Fibroblast of lung (primary cell): ENCODE data around the gene KCNG1. TPM values are rescaled to one million over a fixed set of nuclear protein-coding genes. Genes with fewer than 3 reads are reported as not detected.
A peak's percentile ranks its signal among the peaks of the same experiment; 100 is the strongest.

ENCODE experiments used
- DNase-seq, 2 donors: peaks; one replicate each; pipeline versions ENCODE4 v3.0.0 to v3.0.0-alpha.2; 2010; ENCODE audit warnings: low read depth in 2 of 2
- H2AFZ ChIP-seq: 2 replicates; pipeline ENCODE4 v1.5.1; 2012; ENCODE audit warnings: low read length, control low read depth, inconsistent platforms
- H3K27ac ChIP-seq: 2 replicates; pipeline ENCODE4 v1.5.1; 2011; ENCODE audit warnings: low read length, control low read depth; ENCODE audit not compliant: insufficient read depth
- H3K27me3 ChIP-seq: 2 replicates; pipeline ENCODE4 v1.5.1; 2011; ENCODE audit warnings: mild to moderate bottlenecking, low read length; ENCODE audit not compliant: control insufficient read depth, insufficient read depth
- H3K36me3 ChIP-seq: 2 replicates; pipeline ENCODE4 v1.5.1; 2011; ENCODE audit warnings: low read length; ENCODE audit not compliant: control insufficient read depth, insufficient read depth
- H3K4me1 ChIP-seq: 2 replicates; pipeline ENCODE4 v1.5.1; 2011; ENCODE audit warnings: low read length; ENCODE audit not compliant: control insufficient read depth, insufficient read depth; ENCODE audit errors: extremely low read depth
- H3K4me2 ChIP-seq: 2 replicates; pipeline ENCODE4 v1.5.1; 2011; ENCODE audit warnings: low read length, control low read depth; ENCODE audit not compliant: insufficient read depth; ENCODE audit errors: extremely low read depth
- H3K4me3 ChIP-seq, 4 experiments: fragments of 200-600 bp in 1 of 4; sonication (generic) in 1 of 4; replicated peaks in 1 of 4; 2 replicates each; pipeline ENCODE4 v1.5.1; 2011 to 2016; ENCODE audit warnings: low read length in 4 of 4, low read depth in 3 of 4, mild to moderate bottlenecking in 3 of 4, control low read depth in 2 of 4, inconsistent platforms in 1 of 4, mixed read lengths in 1 of 4; ENCODE audit not compliant: insufficient read depth in 1 of 4; ENCODE audit errors: control extremely low read depth in 1 of 4
- H3K79me2 ChIP-seq: 2 replicates; pipeline ENCODE4 v1.5.1; 2012; ENCODE audit warnings: mild to moderate bottlenecking, low read length, inconsistent platforms; ENCODE audit not compliant: control insufficient read depth, insufficient read depth
- H3K9ac ChIP-seq: 2 replicates; pipeline ENCODE4 v1.5.1; 2011; ENCODE audit warnings: mild to moderate bottlenecking, low read length, control low read depth; ENCODE audit not compliant: insufficient read depth
- H3K9me3 ChIP-seq: 2 replicates; pipeline ENCODE4 v1.5.1; 2012; ENCODE audit warnings: low read depth, low read length; ENCODE audit not compliant: control insufficient read depth, insufficient read depth
- H4K20me1 ChIP-seq: 2 replicates; pipeline ENCODE4 v1.5.1; 2011; ENCODE audit warnings: low read length; ENCODE audit not compliant: control insufficient read depth, insufficient read depth; ENCODE audit errors: extremely low read depth
- CTCF ChIP-seq, 2 donors: IDR thresholded peaks in 1 of 2; conservative IDR thresholded peaks in 1 of 2; 1 replicate in 1 of 2; 2 replicates in 1 of 2; pipeline ENCODE4 v1.5.1; 2011 to 2012; ENCODE audit warnings: low read length in 2 of 2, control low read depth in 1 of 2, inconsistent platforms in 1 of 2, low read depth in 1 of 2, mild to moderate bottlenecking in 1 of 2
- EZH2 ChIP-seq: IDR thresholded peaks from 2 replicates; pipeline ENCODE4 v1.5.1; 2012; ENCODE audit warnings: low read length, control low read depth, mild to moderate bottlenecking; ENCODE audit errors: missing control alignments
- polyA plus RNA-seq, 2 donors: library from polyadenylated mRNA; depleted of rRNA in 1 of 2; stranded (reverse) in 1 of 2; unstranded in 1 of 2; fragments of >200 nt; gene quantifications; 2 replicates each; pipeline ENCODE4 v1.2.1, GENCODE V29; 2011 to 2012; ENCODE audit warnings: missing spikeins in 1 of 2
- total RNA-seq: library from RNA; depleted of rRNA; stranded (reverse); fragments of >200 nt; gene quantifications from 2 replicates; pipeline ENCODE4 v1.2.1, GENCODE V29; 2014

Gene KCNG1
- total and polyA plus RNA-seq, 2 donors (not counting 1 experiment from before 2014, with no cell fraction given) = 1.8 to 9.9 TPM

- Histone ChIP-seq H3K9me3 (no peaks in the 10 kb centered on the region), H3K4me3 (no peak overlapping the region), H3K36me3 (no peaks in the 10 kb centered on the region), H3K79me2 (no peaks in the 10 kb centered on the region), H4K20me1 (no peaks in the 10 kb centered on the region), H3K27ac (no peak overlapping the region), H3K27me3 (no peaks in the 10 kb centered on the region), H3K4me1 (no peaks in the 10 kb centered on the region), H3K4me2 (no peak overlapping the region), H3K9ac (no peak overlapping the region), H2AFZ (no peak overlapping the region)
- peak; percentile 31 to 70 for DNase-seq
- TF ChIP-seq CTCF (conservative IDR thresholded peaks at IDR 0.05 in 1 of 2, IDR thresholded peaks at IDR 0.05 in 1 of 2; ENCODE audit: low read depth in 1 of 2, low read length in 2 of 2) (no peak), EZH2 (no peak)
These were observed 25.7 kb downstream of the KCNG1 start for GRCh38 chr20:50996901-50997865.

GRCh38 chr20:50995506-50995905 is 27.4 kb downstream of the KCNG1 start:
- Histone ChIP-seq H3K9me3 (no peaks in the 10 kb centered on the region), H2AFZ (no peak overlapping the region), H3K27me3 (no peaks in the 10 kb centered on the region), H4K20me1 (no peaks in the 10 kb centered on the region), H3K4me2 (no peak overlapping the region), H3K79me2 (no peaks in the 10 kb centered on the region), H3K9ac (no peak overlapping the region), H3K27ac (no peak overlapping the region), H3K4me3 (no peak overlapping the region), H3K4me1 (no peaks in the 10 kb centered on the region), H3K36me3 (no peaks in the 10 kb centered on the region)
- TF ChIP-seq CTCF (conservative IDR thresholded peaks at IDR 0.05 in 1 of 2, IDR thresholded peaks at IDR 0.05 in 1 of 2; ENCODE audit: low read depth in 1 of 2, low read length in 2 of 2) (no peak), EZH2 (no peak)
- DNase-seq = peak; percentile 27 to 46

GRCh38 chr20:50993876-50994275 is 29.0 kb downstream of the KCNG1 start:
- Histone ChIP-seq H2AFZ (no peak overlapping the region), H3K36me3 (no peaks in the 10 kb centered on the region), H3K79me2 (no peaks in the 10 kb centered on the region), H3K27me3 (no peaks in the 10 kb centered on the region), H3K9ac (no peak overlapping the region), H3K4me2 (no peak overlapping the region), H4K20me1 (no peaks in the 10 kb centered on the region), H3K9me3 (no peaks in the 10 kb centered on the region), H3K27ac (no peak overlapping the region), H3K4me1 (no peaks in the 10 kb centered on the region), H3K4me3 (no peak overlapping the region)
- DNase-seq = no peak
- TF ChIP-seq EZH2 (no peak), CTCF (conservative IDR thresholded peaks at IDR 0.05 in 1 of 2, IDR thresholded peaks at IDR 0.05 in 1 of 2; ENCODE audit: low read depth in 1 of 2, low read length in 2 of 2) (no peak)
